Stimulated activated CD8-positive, alpha-beta memory T cell treated with anti-CD3 and anti-CD28 coated beads, Interleukin-7, amount 100 ng/mL, for 4 hours (primary cell): ENCODE data around the gene SH3PXD2A.
"Not testable (repeated sequence)": the region's sequence is repeated elsewhere in the genome, so short reads cannot be mapped to it uniquely, and the experiment has no call there.

Source experiments
- DNase-seq, 2 donors: peaks; one replicate each; pipeline ENCODE4 v3.0.0-alpha.2; 2020; ENCODE audit warnings: low read depth in 2 of 2

SH3PXD2A gene

DNA sequence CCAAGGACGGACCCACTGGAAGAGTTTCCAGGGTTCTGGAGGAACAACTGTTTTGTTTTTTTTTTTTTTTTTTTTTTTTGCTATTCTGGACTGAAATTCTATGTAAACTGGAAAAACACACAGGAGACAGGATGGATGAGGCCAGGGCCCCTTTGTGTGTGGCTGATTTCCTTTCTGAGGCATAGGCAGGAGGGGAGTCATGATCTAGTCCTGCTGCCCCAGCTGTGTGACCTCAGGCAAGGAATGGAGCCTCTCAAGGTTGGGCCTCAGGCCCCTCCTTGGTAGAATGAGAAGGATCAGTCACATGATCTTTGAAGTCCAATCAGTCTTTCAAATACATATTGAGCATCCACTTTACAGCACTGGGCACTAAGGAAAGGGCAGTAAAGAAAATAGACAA, 87.6 kb downstream of the SH3PXD2A start:
- DNase-seq = no peak

DNA sequence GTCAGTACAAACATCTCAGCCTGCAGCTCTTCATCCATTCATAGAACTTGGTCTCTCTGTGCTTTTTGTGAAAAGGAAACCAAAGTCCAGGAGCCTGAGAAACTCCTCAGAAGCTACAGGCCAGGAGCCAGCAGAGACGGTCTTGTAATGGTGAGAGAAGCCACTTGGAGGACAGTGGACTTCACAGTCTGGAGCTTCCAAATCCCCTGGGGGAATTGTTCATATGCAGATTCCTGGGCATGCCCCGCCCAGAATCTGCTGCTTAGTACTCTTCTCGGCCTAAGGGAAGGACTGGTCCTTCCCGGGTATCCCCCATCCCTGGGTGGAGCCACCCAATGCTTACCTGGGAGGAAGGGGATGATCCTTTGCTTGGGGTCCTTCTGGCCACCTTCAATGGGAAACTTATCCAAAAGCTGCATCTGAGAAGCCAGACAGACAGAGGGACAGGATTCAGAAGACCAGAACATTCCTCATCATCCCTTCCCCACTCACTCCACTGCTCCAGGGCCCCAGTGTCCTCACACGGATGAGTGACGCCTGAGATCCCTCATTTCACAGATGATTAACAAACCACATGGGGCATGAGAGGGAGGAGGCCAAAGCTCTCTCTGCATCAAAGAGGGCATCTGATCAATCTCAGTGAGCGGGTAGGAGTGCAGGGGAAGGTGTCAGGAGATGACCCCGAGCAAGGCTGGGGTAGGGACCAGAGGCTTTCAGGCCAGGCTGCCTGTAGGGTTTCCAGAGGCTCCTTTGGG, 88.4 kb downstream of the SH3PXD2A start:
- no peak for DNase-seq

DNA sequence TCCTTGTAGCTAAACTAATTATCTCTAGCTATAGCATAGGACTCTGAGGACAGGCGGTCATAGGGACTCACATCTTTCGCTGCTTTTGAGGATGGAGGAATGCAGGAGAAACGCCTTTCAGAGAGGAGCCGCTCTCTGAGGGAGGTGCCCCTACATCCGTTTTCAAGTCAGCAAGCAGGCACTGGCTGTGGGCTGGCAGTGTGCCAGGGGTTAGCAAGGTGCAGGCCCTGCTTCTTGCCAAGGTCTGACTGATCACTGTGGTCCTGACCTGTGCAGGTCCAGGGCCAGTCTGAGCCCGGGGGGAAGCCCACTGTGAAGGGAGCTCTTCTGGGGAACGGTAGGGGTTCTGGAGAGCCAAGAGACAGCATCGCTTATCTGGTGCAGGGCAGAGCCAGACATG, 89.4 kb downstream of the SH3PXD2A start:
- DNase-seq = peak; percentile 52 to 62

DNA sequence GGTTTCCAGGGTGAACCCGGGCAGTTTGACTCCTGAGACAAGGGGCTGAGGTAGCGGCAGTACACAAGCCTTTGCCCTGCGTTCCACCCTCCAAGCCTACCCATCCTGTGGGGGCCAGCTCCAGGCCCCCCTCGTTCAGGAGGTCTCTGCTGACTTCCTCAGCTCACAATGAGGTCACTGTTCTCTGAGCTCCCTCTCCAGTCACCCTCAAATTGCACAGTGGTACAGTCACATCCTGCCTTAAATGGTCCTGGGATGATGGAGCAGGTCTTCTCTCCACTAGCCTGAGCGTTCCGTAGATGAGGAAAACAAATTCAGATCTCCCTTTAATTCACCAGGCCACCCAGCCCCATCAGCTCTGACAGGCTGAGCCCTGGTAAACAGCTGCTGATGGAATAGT, 90.2 kb downstream of the SH3PXD2A start:
- DNase-seq = no peak

DNA sequence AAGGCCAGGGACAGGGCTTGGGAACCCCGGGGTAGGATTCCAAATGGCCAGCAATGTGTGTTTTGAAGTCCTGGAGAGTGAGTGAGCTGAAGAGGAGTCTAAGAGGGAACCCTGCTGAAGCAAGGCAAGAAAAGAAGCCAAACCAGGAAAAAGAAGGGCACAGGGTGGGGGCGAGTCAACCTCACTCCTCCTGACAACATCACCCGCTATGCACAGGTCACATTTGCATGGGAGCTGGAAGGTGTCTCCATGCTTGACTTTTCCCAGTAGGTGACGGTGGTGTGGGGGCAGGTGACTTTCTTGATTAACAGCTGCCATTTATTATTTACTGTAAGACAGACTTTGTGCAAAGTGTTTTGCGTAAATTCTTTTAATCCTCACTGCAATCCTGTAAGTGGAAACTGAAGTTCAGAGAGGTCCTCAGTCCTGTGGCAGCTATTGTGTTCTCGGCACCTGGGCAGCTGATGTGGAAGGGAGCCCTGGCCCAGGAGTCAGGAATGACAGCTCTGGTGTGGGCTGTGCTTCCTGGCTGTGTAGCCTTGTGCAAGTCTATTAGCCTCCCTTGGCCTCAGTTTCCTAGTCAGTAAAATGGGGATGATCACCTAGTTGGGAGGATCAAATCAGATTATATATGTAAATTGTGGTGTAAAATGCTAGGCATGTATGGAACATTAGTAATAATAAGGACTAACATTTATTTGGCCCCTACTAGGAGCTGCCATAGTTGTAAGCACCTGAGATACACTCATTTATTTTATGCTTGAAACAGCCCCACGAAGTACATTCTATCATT, 90.9 kb downstream of the SH3PXD2A start:
- DNase-seq = no peak

DNA sequence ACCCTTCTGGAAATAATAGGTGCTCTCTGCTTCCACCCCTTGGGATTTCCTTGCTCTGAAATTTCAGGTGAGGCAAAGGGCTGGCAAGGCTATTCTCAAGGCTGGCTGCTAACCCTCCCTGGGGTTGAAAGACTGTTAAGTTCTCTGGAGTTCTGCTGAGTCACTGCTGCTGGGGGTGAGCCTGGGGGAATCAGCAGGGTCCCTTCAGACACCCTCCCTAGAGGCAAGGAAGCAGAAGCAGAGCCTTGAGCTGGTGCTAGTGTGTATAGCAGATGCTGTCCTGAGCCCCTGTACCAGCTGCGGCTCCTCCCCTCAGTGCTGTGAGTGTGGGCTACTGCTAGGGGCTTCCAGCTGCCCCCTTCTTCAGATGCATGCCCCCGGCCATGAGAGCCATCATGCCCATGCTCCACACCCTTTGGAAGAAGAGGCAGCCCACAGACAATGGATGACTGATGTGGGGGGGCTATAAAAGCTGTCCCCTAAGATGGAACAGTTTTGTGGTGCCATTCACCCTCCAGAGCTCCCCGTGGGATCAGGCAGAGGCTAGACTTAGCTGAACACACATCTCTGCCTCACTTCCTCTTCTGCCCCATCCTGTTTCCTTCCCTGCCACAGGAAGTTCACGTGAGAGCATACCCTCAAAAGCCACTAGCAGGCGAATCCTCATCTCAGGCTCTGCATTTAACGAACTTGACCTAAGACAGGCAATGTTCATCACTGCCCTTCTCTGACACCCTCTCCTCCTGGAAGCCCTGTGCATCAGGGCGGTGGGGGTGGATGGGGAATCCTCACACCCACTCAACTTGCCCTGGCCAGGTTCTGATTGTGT, 91.8 kb downstream of the SH3PXD2A start:
- no peak for DNase-seq

DNA sequence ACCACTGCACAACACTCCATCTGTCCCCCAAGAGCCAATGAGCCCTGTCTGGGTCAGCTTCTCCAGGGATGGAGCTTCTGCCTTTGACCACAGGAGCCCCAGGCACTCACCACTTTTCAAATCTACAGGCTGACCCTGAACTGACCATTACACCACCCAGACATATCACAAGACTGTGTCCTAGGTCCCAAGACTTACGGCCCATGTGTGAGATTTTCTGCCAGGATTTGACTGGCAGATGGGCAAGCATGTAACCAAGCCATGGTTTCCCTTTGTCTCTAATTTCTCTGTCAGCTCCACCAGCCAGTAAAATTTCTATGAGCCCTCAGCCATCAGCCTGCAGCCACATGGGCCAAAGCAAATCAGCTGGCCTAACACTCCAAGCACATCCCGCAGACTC, 92.5 kb downstream of the SH3PXD2A start:
- DNase-seq = no peak

DNA sequence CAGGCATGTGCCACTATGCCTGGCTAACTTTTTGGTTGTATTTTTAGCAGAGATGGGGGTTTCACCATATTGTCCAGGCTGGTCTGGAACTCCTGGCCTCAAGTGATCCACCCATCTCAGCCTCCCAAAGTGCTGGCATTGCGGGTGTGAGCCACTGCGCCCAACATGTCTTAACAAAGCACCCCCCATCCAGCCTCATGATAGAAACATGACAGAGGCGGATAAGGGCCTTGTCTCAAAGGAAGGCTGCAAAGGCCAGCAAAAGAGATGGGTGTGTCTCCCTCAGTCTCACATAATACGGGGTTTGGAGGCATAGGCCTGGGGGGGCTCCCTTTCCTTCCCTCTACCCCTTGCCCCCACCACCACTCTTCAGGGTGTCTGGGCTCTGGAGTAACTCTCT, 93.2 kb downstream of the SH3PXD2A start:
- no peak for DNase-seq

DNA sequence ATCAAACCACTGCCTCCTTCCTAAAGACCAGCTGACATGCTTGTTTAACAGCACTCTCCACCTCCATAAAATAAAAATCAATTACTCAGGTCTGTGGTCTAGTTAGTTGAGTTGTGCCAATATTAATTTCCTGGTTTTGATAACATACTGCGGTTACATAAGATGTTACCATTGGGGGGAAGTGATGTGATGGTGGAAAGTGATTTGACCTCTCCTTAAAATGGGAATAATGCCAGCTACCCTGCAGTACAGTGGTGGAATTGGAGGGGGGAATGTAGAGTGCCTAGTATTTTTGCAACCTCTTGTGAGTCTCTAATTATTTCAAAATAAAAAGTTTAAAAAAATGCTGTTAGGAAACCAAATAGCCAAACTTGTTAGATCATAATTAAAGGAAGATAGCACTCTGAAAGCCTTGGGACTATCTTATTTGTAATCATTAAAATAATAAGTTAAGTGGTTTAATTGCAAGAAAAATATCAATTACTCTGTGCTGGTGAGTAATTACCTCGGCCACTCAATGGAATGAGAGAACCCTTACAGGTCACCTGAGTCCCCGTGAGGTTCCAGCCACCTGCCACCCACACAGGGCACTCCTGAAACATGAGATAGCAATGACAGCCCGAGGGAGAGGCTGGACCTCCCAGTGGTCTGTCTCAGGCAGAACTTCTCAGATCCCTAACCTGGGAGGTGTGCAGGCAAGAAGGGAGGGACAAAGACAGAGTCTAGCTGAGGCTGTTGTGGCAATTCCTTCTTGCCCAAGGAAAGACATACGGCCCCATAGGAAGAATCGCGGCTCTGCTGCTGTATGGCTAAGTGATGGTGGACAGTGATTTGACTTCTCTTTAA, 94.1 kb downstream of the SH3PXD2A start:
- DNase-seq = no peak

DNA sequence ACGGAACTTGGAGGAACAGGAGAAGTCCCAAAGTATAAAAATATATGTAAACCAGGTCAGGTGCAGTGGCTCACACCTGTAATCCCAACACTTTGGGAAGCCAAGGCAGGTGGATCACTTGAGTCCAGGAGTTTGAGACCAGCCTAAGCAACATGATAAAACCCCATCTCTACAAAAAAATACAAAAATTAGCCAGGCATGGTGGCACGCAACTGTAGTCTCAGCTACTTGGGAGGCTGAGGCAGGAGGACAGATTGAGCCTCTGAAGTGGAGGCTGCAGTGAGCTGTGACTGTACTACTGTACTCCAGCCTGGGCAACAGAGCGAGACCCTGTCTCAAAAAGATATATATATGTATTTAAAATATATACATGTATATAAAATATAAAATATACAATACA, 95.1 kb downstream of the SH3PXD2A start:
- DNase-seq = not testable (repeated sequence)

DNA sequence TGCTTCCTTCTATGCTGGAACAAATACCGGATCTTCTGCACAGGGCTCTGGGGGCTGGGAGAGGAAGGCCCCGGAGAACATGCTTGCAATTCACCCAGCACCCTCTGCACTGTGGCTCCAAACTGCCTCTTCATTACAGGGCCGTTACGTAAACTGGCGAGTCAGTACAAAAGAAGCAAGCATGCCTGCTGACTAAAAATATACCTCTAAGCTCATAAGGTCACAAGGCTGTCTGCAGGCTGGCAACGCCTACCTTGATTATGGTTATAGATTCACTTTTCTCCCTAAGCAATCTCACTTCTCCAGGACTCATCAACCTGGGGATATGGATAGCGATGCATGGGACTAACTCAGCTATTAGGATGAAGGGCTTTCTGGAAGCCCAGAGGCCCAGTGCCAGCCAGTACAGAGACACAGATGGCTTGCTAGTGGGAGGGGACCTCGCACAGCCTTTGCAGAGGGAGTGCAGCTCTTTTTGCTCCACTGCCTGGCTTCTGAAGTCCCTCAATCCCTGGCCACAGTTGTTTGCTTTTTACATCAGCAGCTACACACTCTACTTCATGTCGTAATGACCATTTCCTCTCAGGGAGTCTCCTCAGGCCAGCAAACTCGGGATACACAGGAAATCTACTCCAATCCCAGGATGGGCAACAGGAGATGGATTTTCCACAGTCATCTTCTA, 96.1 kb downstream of the SH3PXD2A start:
- DNase-seq = no peak

DNA sequence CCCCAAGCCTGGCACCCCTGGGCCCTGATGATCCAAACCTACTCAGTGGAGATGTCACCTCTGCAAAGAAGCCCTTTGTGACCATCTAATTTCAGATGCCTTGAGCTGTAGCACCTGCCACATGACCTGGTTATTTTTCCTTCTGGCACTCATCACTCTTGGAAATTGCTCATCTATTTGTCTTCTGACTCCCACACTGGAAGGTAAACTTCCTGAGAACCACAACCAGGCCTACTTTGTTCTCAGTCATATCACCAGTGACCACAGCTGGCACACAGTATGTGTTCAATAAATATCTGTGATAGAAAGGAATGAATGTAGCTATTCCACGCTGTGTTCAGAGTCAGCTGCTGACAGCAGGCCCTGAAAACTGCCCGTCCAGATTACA, 97.1 kb downstream of the SH3PXD2A start:
- no peak for DNase-seq

DNA sequence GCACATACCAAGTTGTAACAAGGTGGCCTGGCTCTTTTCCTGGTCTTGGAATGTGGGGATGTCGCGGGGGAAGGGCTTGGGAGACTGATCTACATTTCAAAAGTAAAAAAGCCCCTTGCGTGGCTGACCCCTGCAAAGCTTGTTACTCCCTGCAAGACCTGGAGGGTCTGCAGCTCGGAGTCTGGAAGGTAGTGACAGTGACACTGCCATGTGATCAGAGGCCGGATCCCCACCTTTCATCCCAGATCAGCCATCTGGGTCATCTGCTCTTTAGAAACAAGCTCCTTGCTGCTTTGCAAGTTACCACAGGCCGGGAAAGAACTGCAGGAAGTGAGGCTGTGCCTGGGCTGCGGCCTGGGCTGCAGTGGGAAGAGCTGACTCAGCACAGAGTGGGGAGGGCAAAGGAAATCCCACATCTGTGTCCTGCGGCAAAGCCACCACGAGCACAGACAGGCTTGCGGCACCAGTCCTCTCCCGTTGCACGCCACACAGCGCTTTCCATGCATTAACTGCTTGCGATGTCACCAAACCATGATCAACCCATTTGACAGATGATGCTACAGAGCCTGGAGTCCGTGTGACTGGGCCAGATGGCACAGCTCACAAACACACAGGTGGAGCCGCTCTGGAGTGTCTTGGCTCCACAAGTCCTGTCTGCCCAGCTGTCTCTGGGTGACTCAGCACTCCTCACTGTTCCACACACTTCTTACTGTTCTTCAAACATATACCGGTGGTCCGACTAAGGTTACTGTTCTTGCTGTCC, 97.7 kb downstream of the SH3PXD2A start:
- DNase-seq = peak in 1 of 2 donors; percentile 41

DNA sequence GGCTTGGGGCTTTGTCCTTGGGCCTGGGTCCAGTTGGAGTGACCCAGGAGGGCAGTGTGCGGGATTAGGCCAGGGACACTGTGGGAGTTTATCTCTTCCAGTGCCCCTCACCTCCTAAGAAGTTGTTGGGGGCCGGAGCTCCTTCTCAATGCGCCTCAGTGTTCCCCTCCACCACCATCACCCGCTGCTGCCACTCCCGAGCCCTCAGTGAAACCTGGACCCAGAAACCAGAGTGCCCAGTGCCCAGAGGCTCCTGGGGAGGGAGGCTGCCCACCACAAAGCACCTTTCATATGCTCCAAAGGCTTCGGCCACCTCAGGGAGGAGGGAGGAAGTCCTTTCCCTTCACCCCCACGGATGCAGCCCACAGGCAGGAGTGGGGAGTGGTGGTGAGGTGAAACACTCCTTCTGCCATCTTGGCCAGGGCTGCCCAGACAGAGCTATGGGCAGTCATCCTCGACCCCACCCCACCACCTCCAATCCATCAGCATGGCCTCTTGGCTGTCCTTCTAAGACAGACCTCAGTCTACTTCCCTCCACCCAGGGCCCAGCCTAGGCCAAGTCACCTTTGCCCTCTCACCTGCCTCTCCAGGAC, 99.0 kb downstream of the SH3PXD2A start:
- DNase-seq = no peak

DNA sequence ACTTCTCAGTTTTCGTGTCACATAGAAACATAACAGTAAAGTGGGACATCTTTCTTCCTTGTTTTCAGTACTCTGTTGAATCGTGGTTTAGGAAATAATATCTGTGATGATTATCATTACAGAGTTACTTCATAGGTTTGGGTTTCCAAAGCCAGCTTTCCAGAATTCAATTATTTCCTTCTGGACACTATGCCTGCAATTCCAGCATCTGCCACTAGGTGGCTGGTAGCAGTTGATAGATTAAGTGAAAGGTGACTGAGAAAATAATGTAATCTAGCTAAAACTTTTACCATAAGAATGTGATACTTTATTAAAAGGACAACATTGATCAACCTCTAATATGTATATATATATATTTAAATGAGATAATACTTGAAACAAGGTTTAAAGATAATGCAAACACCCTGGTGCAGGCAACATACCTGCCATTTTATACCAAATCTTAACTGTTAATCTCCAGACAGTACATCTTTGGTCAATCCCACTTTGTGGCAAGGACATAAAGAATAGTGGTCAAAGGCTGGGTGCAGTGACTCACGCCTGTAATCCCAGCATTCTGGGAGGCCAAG, 102.6 kb downstream of the SH3PXD2A start:
- no peak for DNase-seq

DNA sequence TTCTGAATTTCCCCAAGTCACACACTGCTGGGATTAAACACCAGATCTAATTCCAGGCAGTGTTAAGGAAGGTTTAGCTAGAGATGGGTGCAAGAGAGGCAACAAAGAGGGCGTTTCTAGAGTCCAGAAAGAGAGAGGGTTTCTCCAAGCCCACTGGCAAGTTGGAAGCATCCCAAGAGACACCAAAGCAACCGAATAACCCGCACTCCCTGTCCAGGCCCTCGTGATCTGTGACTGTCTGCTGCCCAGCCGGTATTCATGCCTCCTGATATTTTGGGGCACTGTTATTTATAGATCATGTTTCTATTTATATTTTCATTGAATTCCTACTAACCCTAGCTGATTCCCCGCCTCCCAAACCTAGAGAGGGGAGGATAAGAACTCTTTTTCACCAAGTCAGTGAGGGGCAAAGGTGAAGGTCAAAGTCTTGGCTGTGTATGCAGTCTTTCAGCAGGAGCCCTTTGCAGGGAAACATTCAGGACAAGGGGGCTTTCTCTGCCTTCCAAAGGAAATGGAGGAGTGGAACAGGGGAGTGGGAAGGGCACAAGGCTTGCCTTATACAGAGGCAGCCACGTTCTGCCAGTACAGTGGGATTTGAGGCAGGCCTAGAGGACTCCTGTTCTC, 103.6 kb downstream of the SH3PXD2A start:
- no peak for DNase-seq

DNA sequence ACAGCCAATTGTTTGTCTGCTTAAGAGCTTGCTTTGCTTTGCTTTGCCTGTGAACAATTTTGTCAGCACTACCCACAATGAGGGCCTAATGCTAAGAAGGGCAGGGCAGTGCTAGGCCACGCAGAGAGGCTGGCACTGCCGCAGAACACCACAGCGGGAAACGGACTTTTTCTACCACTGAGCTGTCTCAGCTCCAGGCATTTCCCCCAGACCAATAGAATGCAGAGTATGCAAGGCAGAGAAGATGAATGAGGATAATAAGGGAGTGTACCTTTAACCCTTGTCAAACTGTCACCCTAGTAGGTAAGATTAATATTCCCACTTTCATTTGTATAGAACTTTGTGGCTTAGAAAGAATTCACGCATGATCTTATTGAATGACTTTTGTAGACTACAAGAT, 104.5 kb downstream of the SH3PXD2A start:
- DNase-seq = no peak

DNA sequence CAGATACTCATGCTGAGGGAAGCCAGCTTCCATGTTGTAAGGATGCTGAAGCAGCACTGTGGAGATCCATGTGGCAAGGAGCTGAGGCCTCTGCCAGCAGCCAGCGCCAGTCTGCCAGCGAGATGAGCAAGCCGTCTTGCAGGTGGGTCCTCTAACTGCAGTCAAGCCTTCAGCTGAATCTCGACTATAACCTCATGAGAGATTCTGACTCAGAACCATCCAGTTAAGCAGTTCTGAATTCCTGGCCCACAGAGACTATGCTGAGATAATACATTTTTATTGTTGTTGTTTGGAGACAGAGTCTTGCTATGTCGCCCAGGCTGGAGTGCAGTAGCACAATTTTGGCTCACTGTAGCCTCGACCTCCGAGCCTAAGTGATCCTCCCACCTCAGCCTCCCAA, 105.6 kb downstream of the SH3PXD2A start:
- DNase-seq = no peak

DNA sequence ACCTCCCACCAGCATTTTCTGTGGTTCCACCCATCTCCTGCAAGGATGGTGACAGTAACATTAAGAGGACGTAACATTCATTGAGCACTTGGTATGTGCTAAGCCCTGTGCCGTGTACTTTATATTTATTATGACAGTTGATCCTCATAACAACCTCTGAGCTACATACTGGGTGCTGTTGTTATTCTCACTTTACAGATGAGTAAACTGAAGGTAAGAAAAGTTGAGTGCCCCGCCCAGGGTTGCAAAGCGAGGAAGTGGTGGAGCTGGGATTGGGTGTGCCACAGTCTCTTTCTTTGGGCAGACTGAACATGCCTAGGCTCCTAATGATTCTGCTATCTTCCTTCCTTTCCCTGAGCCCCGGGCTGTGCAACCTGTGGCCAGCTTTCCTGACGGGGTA, 107.4 kb downstream of the SH3PXD2A start:
- no peak for DNase-seq
